Measurements from ENCODE around the gene ASB7.

ASB7 gene

DNA sequence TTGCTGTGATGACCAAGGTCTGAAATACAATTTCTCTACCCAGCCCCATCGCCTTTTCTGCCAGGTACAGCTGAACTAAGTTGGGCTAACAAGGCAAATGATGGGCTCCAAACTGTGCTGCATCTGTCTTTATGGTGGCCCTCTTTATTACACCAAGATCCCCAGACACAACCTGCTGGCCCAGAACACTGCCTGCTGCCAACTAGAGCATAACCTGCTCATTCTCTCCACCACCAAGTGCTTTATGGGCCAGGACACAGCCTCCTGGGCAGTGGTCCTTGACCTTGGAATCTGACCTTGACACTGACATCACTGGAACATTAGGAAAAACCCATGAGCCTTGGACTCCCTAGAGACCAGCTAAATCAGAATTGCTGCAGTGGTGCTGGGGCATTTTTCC lies 3.7 kb upstream of the ASB7 start:
- no peak for DNase-seq

DNA sequence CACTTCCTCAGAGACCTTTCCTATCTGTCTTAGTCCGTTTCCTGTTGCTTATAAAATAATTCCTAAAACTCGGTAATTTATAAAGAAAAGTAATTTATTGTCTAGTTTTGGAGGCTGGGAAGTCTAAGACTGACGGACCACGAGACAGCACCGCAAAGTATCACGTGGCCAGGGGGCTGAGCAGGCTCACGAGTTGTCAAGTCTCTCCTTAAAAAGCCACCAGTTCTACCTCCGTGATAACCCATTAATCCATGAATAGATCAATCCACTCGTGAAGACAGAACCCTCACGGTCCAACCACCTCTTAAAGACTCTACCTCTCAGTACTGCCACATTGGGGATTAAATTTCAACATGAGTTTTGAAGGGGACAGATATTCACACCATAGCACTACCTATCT lies 1.2 kb upstream of the ASB7 start:
- peak; percentile 13 for DNase-seq

- DNase-seq, result no peak
Observed at GRCh38 chr15:100601617-100602063, 749 bp upstream of the ASB7 start.

DNA sequence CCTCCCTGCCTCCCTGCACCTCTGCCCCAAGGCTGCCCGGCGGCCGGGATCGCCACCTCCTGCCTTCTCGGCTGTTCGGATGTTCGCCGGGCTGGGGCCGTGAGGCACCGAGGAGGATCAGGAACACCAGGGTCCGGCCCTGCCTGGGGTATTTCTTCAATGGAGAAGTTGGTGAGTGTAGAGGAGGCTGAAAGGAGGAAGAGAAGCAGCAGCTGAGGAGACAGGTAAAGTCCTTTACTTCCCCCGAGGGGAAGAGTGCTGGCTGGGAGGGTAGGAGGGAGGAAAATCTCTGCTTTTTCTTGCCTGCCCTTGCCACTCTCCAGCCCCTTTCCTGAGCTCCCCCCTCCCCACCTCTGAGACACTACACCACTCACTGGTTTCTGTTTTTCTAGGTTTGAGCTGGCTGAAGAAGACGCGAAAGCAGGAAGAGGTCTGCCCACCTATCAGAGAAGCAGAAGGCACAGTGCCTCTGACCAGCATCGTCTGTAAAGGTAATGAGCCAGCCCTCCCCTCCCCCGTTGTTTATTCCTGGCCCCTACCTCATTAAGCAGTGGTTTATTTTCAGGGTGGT lies 519 bp downstream of the ASB7 start:
- peak; percentile 46 for DNase-seq

- no peak for DNase-seq
Observed at GRCh38 chr15:100612539-100612938, 10.2 kb downstream of the ASB7 start.

DNA sequence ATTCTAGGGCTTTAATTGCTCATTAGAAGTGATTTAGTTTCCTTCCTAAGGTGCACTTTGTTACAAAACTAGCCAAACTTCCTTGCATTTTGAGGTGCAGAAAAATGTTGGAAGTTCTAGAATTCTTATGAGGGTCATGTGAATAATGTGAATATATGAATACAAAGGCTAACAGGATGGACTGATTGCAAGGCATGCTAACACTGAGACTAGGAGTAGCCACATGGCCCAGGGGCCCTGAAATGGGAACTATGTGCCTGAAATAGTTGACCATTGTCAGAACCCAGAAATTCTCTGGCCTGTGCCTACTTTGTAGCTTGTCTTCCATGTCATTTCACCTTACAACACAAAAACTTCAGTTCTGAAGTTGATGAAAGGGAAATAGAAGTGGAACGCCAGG lies 10.8 kb downstream of the ASB7 start:
- no peak for DNase-seq

- no peak for DNase-seq
Observed at GRCh38 chr15:100614336-100614735, 11.9 kb downstream of the ASB7 start.

- DNase-seq, result no peak
Observed at GRCh38 chr15:100614918-100615317, 12.5 kb downstream of the ASB7 start.

DNA sequence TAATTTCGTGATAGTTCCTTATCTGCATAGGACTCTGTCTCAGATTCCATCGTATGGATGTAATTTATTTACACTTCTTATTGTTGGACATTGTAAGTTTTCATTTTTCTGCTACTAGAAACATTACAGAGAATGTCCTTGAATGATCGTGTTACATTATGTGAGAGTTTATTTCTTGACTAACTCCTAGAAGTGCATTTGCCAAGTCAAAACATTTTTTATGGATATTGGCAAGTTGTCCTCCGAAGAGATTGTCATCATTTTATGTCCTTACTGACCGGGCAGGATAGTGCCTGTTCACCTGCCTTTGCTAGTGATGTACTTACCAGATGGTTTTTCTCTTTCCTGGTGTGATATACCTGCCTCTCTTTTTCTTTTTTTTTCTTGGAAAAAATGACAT lies 13.4 kb downstream of the ASB7 start:
- no peak for DNase-seq

- DNase-seq, result no peak
Observed at GRCh38 chr15:100616700-100617099, 14.3 kb downstream of the ASB7 start.

GRCh38 chr15:100623301-100623700 lies 20.9 kb downstream of the ASB7 start:
- no peak for DNase-seq

GRCh38 chr15:100627789-100628395 lies 25.5 kb downstream of the ASB7 start:
- peak; percentile 32 for DNase-seq

DNA sequence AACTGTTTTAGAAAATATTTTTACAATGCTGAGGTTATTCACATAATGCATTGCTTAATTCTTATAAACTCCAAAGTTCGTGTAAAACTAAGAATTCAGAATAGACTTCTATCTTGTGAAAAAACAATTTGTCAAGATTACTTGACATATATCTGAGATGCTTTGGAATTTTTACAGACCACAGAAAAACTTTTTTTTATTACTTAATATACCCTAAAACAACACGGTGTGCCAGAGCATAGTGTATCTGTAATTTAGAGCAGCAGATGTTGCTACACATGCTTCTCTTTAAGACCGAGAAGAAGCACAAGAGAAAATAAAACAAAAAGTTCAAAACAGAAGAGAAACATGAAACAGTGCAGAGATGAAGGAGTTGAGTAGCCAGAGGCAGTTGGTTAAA lies 26.4 kb downstream of the ASB7 start:
- DNase-seq, result no peak

GRCh38 chr15:100631831-100632230 lies 29.4 kb downstream of the ASB7 start:
- DNase-seq, result no peak

- no peak for DNase-seq
Observed at GRCh38 chr15:100633763-100634075, 31.3 kb downstream of the ASB7 start.

GRCh38 chr15:100635406-100636071 lies 33.1 kb downstream of the ASB7 start:
- DNase-seq, result no peak

- DNase-seq, result no peak
Observed at GRCh38 chr15:100638177-100638730, 35.9 kb downstream of the ASB7 start.

- no peak for DNase-seq
Observed at GRCh38 chr15:100642213-100642949, 40.0 kb downstream of the ASB7 start.

DNA sequence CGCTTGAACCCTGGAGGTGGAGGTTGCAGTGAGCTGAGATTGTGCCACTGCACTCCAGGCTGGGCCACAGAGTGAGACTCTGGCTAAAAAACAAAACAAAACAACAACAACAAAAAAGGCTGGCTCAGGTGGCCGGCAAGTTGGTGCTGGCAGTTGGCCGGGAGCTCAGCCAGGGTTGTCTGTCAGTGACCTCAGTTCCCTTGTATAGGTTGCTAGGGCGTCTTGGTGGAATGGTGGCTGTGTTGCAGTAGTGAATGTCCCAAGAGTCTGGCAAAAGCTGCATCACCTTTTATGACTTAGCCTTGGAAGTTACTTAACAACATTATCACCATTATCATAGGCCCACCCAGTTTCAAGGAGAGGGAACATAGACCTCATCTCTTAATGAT lies 40.6 kb downstream of the ASB7 start:
- DNase-seq, result no peak

GRCh38 chr15:100645671-100646070 lies 43.3 kb downstream of the ASB7 start:
- DNase-seq, result no peak

- DNase-seq, result no peak
Observed at GRCh38 chr15:100648951-100649350, 46.6 kb downstream of the ASB7 start.

- no peak for DNase-seq
Observed at GRCh38 chr15:100650685-100651084, 48.3 kb downstream of the ASB7 start.

GRCh38 chr15:100651253-100651652 lies 48.9 kb downstream of the ASB7 start:
- DNase-seq, result no peak

DNA sequence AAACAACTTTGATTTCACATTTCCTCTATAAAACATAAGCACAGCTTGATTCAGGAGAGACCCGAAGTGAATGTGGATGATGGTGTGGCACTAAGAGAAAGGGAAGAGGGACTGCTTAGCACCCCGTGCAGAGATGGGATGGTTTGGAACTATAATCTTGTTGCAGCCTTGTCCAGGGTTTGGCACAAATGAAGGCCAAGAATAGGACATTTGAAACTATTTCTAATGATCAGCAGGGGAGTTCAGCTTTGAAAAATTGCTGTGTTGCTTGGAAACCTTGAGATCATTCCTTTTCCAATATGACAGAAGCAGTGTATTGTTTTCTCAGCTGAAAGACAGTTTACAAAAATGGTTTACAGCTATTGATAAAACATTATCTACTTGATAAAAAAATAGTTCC lies 49.7 kb downstream of the ASB7 start:
- DNase-seq, result no peak
